Activated effector memory CD4-positive, alpha-beta T cell treated with Interleukin-2 at 50 U/mL for 16 hours (primary cell): ENCODE results near the gene DMAC2L.
"Not testable (repeated sequence)": the region's sequence is repeated elsewhere in the genome, so short reads cannot be mapped to it uniquely, and the experiment has no call there.

ENCODE experiments used
- DNase-seq: peaks from one replicate; pipeline ENCODE4 v3.0.0-alpha.2; 2020

DMAC2L gene

GRCh38 chr14:50357753-50358395 lies 45.8 kb downstream of the DMAC2L start:
- no peak for DNase-seq

- no peak for DNase-seq
Observed at GRCh38 chr14:50359631-50360030, 47.5 kb downstream of the DMAC2L start.

GRCh38 chr14:50360093-50360492 lies 48.0 kb downstream of the DMAC2L start:
- no peak for DNase-seq

GRCh38 chr14:50360851-50361250 lies 48.7 kb downstream of the DMAC2L start:
- no peak for DNase-seq

- not testable (repeated sequence) for DNase-seq
Observed at GRCh38 chr14:50361473-50362403, 49.6 kb downstream of the DMAC2L start.

- DNase-seq = peak; percentile 10
Observed at GRCh38 chr14:50362764-50363713, 50.9 kb downstream of the DMAC2L start.

GRCh38 chr14:50363714-50364111 lies 51.6 kb downstream of the DMAC2L start:
- DNase-seq = peak; percentile 38

- DNase-seq = no peak
Observed at GRCh38 chr14:50364792-50365191, 52.7 kb downstream of the DMAC2L start.

- not testable (repeated sequence) for DNase-seq
Observed at GRCh38 chr14:50365572-50365971, 53.4 kb downstream of the DMAC2L start.

GRCh38 chr14:50366115-50366514 lies 54.0 kb downstream of the DMAC2L start:
- DNase-seq = no peak

GRCh38 chr14:50366589-50366988 lies 54.5 kb downstream of the DMAC2L start:
- no peak for DNase-seq

- no peak for DNase-seq
Observed at GRCh38 chr14:50371546-50371945, 59.4 kb downstream of the DMAC2L start.

GRCh38 chr14:50373959-50374358 lies 61.8 kb downstream of the DMAC2L start:
- no peak for DNase-seq

- DNase-seq = no peak
Observed at GRCh38 chr14:50375760-50376159, 63.6 kb downstream of the DMAC2L start.
